Karpas-422 (cell line): ENCODE results near the gene MAPK4. TPM values are rescaled to one million over a fixed set of nuclear protein-coding genes. Genes with fewer than 3 reads are reported as not detected.

Experiments used
- DNase-seq: peaks from one replicate; pipeline ENCODE4 v3.0.0-alpha.2; 2015
- H2AFZ ChIP-seq: fragments of 200-600 bp; sonication (generic); 2 replicates; pipeline ENCODE4 v1.6.1; 2014; ENCODE audit warnings: antibody characterized with exemption, low read length, mixed read lengths
- H3K27ac ChIP-seq: fragments of 200-600 bp; sonication (generic); 2 replicates; pipeline ENCODE4 v1.5.1; 2014; ENCODE audit warnings: mild to moderate bottlenecking, low read length, moderate library complexity
- H3K27me3 ChIP-seq: fragments of 200-600 bp; sonication (generic); 2 replicates; pipeline ENCODE4 v1.6.1; 2014; ENCODE audit warnings: low read length, mixed read lengths
- H3K36me3 ChIP-seq: fragments of 200-600 bp; sonication (generic); 2 replicates; pipeline ENCODE4 v1.6.1; 2014; ENCODE audit warnings: low read length, mixed read lengths; ENCODE audit not compliant: insufficient read depth
- H3K4me1 ChIP-seq: fragments of 200-600 bp; sonication (generic); 2 replicates; pipeline ENCODE4 v1.6.1; 2014; ENCODE audit warnings: mild to moderate bottlenecking, low read length, mixed read lengths
- H3K4me2 ChIP-seq: fragments of 200-600 bp; sonication (generic); 2 replicates; pipeline ENCODE4 v1.6.1; 2014; ENCODE audit warnings: low read length, low read depth, mild to moderate bottlenecking; ENCODE audit not compliant: poor library complexity, severe bottlenecking
- H3K4me3 ChIP-seq: fragments of 200-600 bp; sonication (generic); 2 replicates; pipeline ENCODE4 v1.5.1; 2014; ENCODE audit warnings: mild to moderate bottlenecking, antibody characterized with exemption, low read length, mixed read lengths
- H3K79me2 ChIP-seq: fragments of 200-600 bp; sonication (generic); 2 replicates; pipeline ENCODE4 v1.6.1; 2014; ENCODE audit warnings: mild to moderate bottlenecking, low read length, mixed read lengths
- H3K9ac ChIP-seq: fragments of 200-600 bp; sonication (generic); 2 replicates; pipeline ENCODE4 v1.6.0; 2014; ENCODE audit warnings: low read length
- H3K9me2 ChIP-seq: fragments of 200-600 bp; sonication (generic), shearing (Covaris generic); replicated peaks from 2 replicates; pipeline ENCODE4 v1.6.0; 2014; ENCODE audit warnings: mild to moderate bottlenecking, low read length, moderate library complexity; ENCODE audit not compliant: insufficient read depth
- H3K9me3 ChIP-seq: fragments of 300-700, 200-600 bp; sonication (generic); 2 replicates; pipeline ENCODE4 v1.6.1; 2014; ENCODE audit warnings: low read length, mixed read lengths
- H4K20me1 ChIP-seq: fragments of 200-600 bp; sonication (generic); 2 replicates; pipeline ENCODE4 v1.6.1; 2014; ENCODE audit warnings: mild to moderate bottlenecking, antibody characterized with exemption, low read length, low read depth; ENCODE audit not compliant: insufficient read depth
- total RNA-seq: library from RNA; depleted of rRNA; stranded (reverse); fragments of >200 nt; shearing (Covaris generic); gene quantifications from 2 replicates; pipeline ENCODE4 v1.2.3, GENCODE V29; 2014; ENCODE audit warnings: low replicate concordance

The MAPK4 gene
- total RNA-seq, 1 experiment from 2014 or later = not detected

DNA sequence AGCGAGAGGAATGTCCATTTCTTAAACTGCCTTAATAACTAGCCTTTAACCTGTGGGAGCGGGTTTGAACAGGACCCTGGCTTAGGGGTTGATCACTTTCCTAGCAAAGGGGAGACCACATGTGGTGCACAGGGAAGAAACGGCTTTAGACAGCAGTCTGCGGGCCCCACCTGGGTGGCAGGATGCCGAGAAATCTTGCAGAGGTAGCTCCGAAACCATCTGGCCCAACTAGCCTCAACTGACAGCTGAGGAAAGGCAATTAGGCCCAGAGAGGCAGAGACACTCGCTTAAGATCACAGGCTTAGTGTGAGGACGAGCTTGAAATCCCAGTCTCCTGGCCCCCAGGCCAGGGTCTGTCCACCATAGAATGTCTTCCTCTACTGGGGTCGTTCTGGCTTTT lies 170.1 kb downstream of the MAPK4 start:
- H3K27me3 ChIP-seq = no peaks in the 10 kb centered on the region
- no peaks in the 10 kb centered on the region for H4K20me1 ChIP-seq
- DNase-seq = no peak
- H3K27ac ChIP-seq = no peak overlapping the region
- no peak overlapping the region for H3K4me2 ChIP-seq
- H3K36me3 ChIP-seq = no peaks in the 10 kb centered on the region
- no peaks in the 10 kb centered on the region for H3K9me3 ChIP-seq
- no peaks in the 10 kb centered on the region for H3K9me2 ChIP-seq
- H3K9ac ChIP-seq = no peak overlapping the region
- H3K79me2 ChIP-seq = no peaks in the 10 kb centered on the region
- H3K4me3 ChIP-seq = no peak overlapping the region
- no peaks in the 10 kb centered on the region for H3K4me1 ChIP-seq
- H2AFZ ChIP-seq = no peak overlapping the region

DNA sequence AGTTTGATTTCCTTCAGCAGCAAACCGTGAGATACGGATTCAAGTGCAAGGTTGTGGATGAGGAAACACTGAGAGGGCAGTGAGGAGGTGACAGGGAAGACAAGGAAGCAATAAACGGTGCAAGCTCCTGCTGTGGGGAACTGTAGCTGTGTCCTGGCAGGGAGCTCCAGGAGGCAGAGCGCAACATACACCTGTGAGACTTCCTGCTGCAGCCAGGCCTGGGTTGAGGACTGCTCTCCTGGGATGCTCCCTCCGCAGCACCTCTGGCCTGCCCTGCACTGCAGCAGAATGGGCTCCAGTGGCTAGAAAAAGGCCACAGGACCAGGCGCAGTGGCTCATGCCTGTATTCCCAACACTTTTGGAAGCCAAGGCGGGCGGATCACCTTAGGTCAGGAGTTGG lies 174.5 kb downstream of the MAPK4 start:
- no peak overlapping the region for H3K4me2 ChIP-seq
- H3K9me3 ChIP-seq = no peaks in the 10 kb centered on the region
- H3K27me3 ChIP-seq = no peaks in the 10 kb centered on the region
- H3K36me3 ChIP-seq = no peaks in the 10 kb centered on the region
- no peaks in the 10 kb centered on the region for H4K20me1 ChIP-seq
- no peak overlapping the region for H3K4me3 ChIP-seq
- no peaks in the 10 kb centered on the region for H3K9me2 ChIP-seq
- DNase-seq = no peak
- H3K27ac ChIP-seq = no peak overlapping the region
- no peak overlapping the region for H2AFZ ChIP-seq
- H3K79me2 ChIP-seq = no peaks in the 10 kb centered on the region
- H3K4me1 ChIP-seq = no peaks in the 10 kb centered on the region
- H3K9ac ChIP-seq = no peak overlapping the region

DNA sequence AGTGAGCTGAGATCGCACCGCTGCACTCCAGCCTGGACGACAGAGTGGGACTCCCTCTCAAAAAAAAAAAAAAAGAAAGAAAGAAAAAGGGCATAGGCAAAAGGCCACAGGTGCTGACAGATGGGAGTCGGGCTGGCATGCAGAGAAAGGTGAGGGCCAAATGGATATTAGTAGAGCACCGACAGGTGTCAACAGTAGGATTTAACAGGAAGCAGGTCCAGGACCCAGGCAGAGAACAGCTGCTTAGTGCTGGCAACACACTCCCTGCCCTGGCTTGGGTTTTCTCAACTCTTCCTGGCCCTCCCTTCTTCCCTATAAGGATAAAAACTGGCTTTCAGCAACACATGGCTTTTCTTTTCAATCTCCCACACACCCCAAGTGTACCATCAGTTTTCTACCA lies 175.0 kb downstream of the MAPK4 start:
- Histone ChIP-seq H3K9ac (no peak overlapping the region), H2AFZ (no peak overlapping the region), H3K9me3 (no peaks in the 10 kb centered on the region), H3K79me2 (no peaks in the 10 kb centered on the region), H3K27ac (no peak overlapping the region), H3K4me1 (no peaks in the 10 kb centered on the region), H4K20me1 (no peaks in the 10 kb centered on the region), H3K9me2 (no peaks in the 10 kb centered on the region), H3K4me3 (no peak overlapping the region), H3K36me3 (no peaks in the 10 kb centered on the region), H3K4me2 (no peak overlapping the region), H3K27me3 (no peaks in the 10 kb centered on the region)
- DNase-seq = no peak

DNA sequence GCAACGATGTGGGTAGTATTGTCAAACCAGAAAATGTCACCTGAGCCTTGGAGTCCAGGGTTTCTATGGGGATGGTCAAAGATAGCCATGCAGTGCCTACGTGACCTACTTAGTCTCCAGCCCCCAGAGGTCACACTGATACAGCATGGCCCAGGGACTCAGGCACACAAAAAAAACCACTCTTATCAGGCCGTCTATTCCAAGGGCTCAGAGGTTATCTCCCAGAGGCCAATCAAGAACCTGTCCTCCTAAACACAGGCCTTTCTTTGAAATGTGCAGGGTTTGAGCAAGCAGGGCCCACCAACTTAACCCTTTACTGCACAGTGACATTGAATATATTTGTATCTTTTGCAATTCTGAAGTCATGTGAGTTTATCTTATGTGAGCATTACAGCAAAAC lies 177.2 kb downstream of the MAPK4 start:
- Histone ChIP-seq H2AFZ (no peak overlapping the region), H3K9me3 (no peaks in the 10 kb centered on the region), H3K27ac (no peak overlapping the region), H3K4me1 (no peaks in the 10 kb centered on the region), H3K9ac (no peak overlapping the region), H3K9me2 (no peaks in the 10 kb centered on the region), H3K4me2 (no peak overlapping the region), H4K20me1 (no peaks in the 10 kb centered on the region), H3K36me3 (no peaks in the 10 kb centered on the region), H3K4me3 (no peak overlapping the region), H3K27me3 (no peaks in the 10 kb centered on the region), H3K79me2 (no peaks in the 10 kb centered on the region)
- no peak for DNase-seq

DNA sequence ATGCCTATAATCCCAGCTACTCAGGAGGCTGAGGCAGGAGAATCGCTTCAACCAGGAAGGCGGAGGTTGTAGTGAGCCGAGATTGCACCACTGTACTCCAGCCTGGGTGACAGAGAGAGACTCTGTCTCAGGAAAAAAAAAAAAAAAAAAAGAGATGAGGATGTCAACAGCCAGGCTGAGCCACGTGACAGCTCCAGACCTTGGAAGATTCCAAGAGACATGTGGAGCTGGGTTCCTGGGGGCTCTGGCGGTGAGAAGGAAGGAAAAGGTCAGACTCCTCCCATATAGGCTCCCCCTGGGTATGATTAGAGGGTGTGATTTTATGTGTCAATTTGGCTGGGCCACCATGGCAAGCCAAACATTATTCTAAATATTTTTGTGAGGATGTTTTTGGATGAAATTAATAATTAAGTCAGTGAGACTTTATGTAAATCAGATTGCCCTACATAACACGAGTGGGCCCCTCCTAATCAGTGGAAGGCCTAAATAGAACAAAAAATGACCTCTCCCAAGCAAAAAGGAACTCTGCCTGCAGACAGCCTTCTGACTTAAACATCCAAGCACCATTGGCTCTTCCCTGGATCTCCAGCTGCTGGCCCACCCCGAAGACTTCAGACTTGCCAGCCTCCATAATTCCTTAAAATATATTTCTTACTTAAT lies 178.3 kb downstream of the MAPK4 start:
- H3K4me3 ChIP-seq = no peak overlapping the region
- no peaks in the 10 kb centered on the region for H3K27me3 ChIP-seq
- H3K4me2 ChIP-seq = no peak overlapping the region
- no peaks in the 10 kb centered on the region for H3K9me2 ChIP-seq
- no peak for DNase-seq
- H3K9ac ChIP-seq = no peak overlapping the region
- no peaks in the 10 kb centered on the region for H3K9me3 ChIP-seq
- no peaks in the 10 kb centered on the region for H4K20me1 ChIP-seq
- no peak overlapping the region for H2AFZ ChIP-seq
- H3K36me3 ChIP-seq = no peaks in the 10 kb centered on the region
- H3K4me1 ChIP-seq = no peaks in the 10 kb centered on the region
- H3K79me2 ChIP-seq = no peaks in the 10 kb centered on the region
- no peak overlapping the region for H3K27ac ChIP-seq

DNA sequence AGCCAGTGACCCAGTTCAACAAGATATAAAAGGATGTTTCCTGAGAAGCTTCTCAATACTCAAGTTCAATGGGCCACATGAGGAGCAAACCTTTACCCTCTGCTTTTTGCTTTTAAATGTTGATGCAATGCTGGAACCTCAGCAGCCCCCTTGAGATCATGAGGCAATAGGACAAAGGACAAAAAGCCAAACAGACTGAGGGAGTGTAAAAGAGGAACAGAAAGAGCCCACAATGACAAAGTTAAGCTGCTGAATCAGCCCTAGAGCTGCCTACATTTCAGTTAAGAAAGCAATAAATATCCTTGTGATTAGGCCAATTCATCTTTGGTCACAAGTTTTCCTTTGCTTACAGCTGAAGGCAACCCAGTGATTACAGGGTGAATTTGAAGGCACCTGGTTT lies 183.1 kb downstream of the MAPK4 start:
- Histone ChIP-seq H2AFZ (no peak overlapping the region), H3K9me2 (no peaks in the 10 kb centered on the region), H3K4me2 (no peak overlapping the region), H3K27me3 (no peaks in the 10 kb centered on the region), H3K9me3 (no peaks in the 10 kb centered on the region), H3K4me1 (no peaks in the 10 kb centered on the region), H3K27ac (no peak overlapping the region), H4K20me1 (no peaks in the 10 kb centered on the region), H3K79me2 (no peaks in the 10 kb centered on the region), H3K9ac (no peak overlapping the region), H3K4me3 (no peak overlapping the region), H3K36me3 (no peaks in the 10 kb centered on the region)
- no peak for DNase-seq

DNA sequence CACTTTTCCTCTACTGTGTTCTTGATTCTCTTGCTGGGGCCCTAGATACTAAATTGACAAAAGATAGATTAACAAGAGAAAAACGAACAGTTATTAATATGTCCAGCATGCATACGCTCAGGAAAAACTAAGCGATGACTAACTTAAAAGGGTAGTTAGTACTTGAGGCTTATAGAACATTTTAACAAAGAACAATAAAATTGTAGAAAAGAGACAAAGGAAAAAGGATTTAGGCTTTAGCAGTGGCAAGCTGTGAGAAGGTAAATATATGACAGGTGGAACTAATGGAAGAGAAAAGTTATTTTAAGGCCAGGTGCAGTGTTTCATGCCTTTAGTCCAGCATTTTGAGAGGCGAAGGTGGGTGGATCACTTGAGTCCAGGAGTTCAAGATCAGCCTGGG lies 184.4 kb downstream of the MAPK4 start:
- no peaks in the 10 kb centered on the region for H3K4me1 ChIP-seq
- H3K79me2 ChIP-seq = no peaks in the 10 kb centered on the region
- no peaks in the 10 kb centered on the region for H3K9me3 ChIP-seq
- H3K4me3 ChIP-seq = no peak overlapping the region
- H4K20me1 ChIP-seq = no peaks in the 10 kb centered on the region
- no peak overlapping the region for H3K4me2 ChIP-seq
- H2AFZ ChIP-seq = no peak overlapping the region
- H3K36me3 ChIP-seq = no peaks in the 10 kb centered on the region
- no peaks in the 10 kb centered on the region for H3K9me2 ChIP-seq
- no peaks in the 10 kb centered on the region for H3K27me3 ChIP-seq
- no peak overlapping the region for H3K27ac ChIP-seq
- no peak overlapping the region for H3K9ac ChIP-seq
- DNase-seq = no peak

DNA sequence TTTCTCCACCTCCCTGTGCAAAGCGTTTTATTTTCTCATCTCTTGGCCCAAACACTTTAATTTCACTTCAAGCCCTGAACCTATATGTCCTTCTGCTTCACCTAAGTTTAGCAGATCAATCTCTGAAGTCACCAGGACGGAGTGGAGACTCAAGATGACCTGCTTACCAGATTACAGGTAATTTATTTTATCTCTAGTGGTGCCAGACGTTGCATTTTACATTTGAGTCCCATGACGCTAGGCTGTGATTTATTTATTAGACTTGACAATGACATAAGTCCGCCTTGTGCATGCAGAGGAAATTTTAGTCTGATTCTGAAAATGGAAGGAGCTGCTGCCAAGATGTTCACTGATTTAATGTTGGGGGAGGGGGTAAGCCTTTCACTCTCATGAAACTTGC lies 186.1 kb downstream of the MAPK4 start:
- Histone ChIP-seq H3K4me1 (no peaks in the 10 kb centered on the region), H3K4me2 (no peak overlapping the region), H3K79me2 (no peaks in the 10 kb centered on the region)

DNA sequence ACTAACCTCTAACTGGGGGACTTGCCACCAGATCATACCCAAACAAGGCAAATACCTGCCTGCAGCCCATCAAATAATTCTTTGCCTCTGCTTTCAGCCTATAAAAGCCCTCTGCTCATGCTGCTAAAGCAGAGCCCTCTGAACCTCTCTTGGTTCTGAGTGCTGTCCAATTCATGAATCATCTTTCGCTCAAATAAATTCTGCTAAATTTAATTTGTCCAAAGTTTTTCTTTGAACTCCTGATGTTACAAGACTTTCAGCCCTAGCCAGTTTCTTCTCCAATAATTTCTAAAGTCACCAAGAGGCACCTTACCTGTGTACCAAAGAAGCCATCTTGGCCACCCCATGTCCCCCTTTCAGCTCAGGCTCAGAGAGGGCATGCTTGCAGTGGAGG lies 188.0 kb downstream of the MAPK4 start:
- Histone ChIP-seq H3K9me2 (no peaks in the 10 kb centered on the region), H4K20me1 (no peaks in the 10 kb centered on the region), H3K9me3 (no peaks in the 10 kb centered on the region), H3K9ac (no peak overlapping the region), H3K27ac (no peak overlapping the region), H3K4me2 (no peak overlapping the region), H3K4me3 (no peak overlapping the region), H3K4me1 (no peaks in the 10 kb centered on the region), H3K27me3 (no peaks in the 10 kb centered on the region), H2AFZ (no peak overlapping the region), H3K79me2 (no peaks in the 10 kb centered on the region), H3K36me3 (no peaks in the 10 kb centered on the region)
- DNase-seq = no peak

More for the DNA sequence above, 186.1 kb downstream of the MAPK4 start:
- H3K9me3 ChIP-seq = no peaks in the 10 kb centered on the region
- H2AFZ ChIP-seq = no peak overlapping the region
- H3K9ac ChIP-seq = no peak overlapping the region
- no peaks in the 10 kb centered on the region for H3K36me3 ChIP-seq
- no peak overlapping the region for H3K27ac ChIP-seq
- H3K27me3 ChIP-seq = no peaks in the 10 kb centered on the region
- no peaks in the 10 kb centered on the region for H3K9me2 ChIP-seq
- no peak for DNase-seq
- no peaks in the 10 kb centered on the region for H4K20me1 ChIP-seq
- H3K4me3 ChIP-seq = no peak overlapping the region
